Measurements from ENCODE around the gene MSI2.

GRCh38 chr17:57537524-57538410, 281.4 kb downstream of the MSI2 start:
- TF ChIP-seq CTCF (IDR thresholded peaks at IDR 0.05) (no peak), POLR2A (IDR thresholded peaks at IDR 0.05) (no peak)
